Ovary (tissue), 3 donors: ENCODE measurements around the gene ARIH2.

ENCODE experiments used
- POLR2A ChIP-seq: fragments of 450-650 bp; IDR thresholded peaks from one replicate; pipeline ENCODE4 v1.6.1; 2017; ENCODE audit warnings: antibody characterized with exemption, mild to moderate bottlenecking, moderate library complexity
- TF ChIP-seq, protein P1 (sequence below), 3 donors: fragments of 450-650 bp in 2 of 3; fragments of 200-600 bp in 1 of 3; IDR thresholded peaks; one replicate each; pipeline versions ENCODE4 v1.5.1 to v1.8.0; 2016 to 2022; ENCODE audit warnings: antibody characterized with exemption in 3 of 3, mild to moderate bottlenecking in 1 of 3
- donor health status: DM: no; HTN: no; CAD: no.

DNA sequence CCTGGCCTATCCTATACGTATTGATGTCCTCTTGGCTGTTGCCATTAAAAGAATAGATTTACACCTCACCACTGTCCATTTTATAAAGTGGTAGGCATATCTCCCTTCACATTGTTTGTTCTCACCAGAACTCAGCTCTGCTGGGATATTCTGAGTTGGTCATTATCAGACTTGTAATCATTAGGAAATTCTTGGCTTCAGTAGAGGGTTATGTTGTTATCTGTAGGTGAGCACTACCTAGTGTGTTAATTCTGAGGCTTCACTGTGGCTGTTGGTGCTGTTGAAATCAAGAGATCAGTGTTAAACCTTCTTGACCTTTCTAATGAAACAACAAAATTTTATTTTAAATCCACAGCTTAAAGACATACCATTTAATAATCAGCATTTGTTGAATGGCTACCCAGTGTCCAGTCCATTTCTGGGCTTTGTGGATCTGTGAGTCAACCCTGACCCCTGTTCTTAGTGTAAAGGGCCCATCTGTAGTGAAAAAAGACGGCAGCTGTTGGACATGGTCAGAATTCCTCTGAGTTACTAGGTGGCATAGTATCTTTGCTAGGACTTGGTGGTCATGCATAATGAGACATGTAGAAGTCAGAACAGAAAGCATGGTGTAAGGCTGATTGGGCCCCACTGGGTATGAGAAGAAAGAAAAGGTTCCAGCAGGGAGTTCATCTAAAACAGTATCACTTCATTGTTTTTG lies 38.5 kb downstream of the ARIH2 start:
- TF ChIP-seq, protein P1, sequence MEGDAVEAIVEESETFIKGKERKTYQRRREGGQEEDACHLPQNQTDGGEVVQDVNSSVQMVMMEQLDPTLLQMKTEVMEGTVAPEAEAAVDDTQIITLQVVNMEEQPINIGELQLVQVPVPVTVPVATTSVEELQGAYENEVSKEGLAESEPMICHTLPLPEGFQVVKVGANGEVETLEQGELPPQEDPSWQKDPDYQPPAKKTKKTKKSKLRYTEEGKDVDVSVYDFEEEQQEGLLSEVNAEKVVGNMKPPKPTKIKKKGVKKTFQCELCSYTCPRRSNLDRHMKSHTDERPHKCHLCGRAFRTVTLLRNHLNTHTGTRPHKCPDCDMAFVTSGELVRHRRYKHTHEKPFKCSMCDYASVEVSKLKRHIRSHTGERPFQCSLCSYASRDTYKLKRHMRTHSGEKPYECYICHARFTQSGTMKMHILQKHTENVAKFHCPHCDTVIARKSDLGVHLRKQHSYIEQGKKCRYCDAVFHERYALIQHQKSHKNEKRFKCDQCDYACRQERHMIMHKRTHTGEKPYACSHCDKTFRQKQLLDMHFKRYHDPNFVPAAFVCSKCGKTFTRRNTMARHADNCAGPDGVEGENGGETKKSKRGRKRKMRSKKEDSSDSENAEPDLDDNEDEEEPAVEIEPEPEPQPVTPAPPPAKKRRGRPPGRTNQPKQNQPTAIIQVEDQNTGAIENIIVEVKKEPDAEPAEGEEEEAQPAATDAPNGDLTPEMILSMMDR (IDR thresholded peaks at IDR 0.05), result no peak
- TF ChIP-seq POLR2A, result no peak
